Measurements from ENCODE around the gene CCNB3. TPM values are rescaled to one million over a fixed set of nuclear protein-coding genes. Genes with fewer than 3 reads are reported as not detected.

Gene CCNB3, protein sequence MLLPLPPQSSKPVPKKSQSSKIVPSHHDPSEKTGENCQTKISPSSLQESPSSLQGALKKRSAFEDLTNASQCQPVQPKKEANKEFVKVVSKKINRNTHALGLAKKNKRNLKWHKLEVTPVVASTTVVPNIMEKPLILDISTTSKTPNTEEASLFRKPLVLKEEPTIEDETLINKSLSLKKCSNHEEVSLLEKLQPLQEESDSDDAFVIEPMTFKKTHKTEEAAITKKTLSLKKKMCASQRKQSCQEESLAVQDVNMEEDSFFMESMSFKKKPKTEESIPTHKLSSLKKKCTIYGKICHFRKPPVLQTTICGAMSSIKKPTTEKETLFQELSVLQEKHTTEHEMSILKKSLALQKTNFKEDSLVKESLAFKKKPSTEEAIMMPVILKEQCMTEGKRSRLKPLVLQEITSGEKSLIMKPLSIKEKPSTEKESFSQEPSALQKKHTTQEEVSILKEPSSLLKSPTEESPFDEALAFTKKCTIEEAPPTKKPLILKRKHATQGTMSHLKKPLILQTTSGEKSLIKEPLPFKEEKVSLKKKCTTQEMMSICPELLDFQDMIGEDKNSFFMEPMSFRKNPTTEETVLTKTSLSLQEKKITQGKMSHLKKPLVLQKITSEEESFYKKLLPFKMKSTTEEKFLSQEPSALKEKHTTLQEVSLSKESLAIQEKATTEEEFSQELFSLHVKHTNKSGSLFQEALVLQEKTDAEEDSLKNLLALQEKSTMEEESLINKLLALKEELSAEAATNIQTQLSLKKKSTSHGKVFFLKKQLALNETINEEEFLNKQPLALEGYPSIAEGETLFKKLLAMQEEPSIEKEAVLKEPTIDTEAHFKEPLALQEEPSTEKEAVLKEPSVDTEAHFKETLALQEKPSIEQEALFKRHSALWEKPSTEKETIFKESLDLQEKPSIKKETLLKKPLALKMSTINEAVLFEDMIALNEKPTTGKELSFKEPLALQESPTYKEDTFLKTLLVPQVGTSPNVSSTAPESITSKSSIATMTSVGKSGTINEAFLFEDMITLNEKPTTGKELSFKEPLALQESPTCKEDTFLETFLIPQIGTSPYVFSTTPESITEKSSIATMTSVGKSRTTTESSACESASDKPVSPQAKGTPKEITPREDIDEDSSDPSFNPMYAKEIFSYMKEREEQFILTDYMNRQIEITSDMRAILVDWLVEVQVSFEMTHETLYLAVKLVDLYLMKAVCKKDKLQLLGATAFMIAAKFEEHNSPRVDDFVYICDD (N-terminal part only)
- total RNA-seq, result under 0.01 TPM in 2 replicates

DNA sequence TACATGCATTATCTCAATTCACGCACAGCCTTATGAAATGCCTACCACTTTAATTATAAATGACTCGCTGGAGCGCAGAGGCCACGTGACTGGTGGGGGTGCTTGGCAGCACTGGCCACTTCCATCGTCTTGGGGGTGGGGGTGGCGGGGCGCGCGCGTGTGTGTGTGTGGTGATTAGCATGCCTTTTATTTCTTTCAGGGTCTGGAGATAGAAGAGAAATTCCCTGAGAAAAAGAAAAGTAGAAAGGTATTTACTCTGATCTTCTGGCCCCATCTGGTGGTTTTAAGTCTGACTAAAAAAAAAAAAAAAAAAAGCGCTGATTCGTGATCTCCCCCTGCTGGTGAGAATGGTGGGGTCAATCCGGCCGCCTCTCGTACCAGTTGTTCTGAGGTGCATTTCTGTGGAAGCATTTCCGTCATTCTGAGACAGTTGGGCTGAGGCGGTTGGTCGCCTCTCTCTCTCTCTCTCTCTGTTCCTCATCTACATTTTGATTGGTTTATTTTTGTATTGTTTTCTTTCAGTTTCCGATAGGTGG is at the start of gene CCNB3:
Gene CCNB3, plus strand, starts transcription at position 402 of the 536 bp plus-strand sequence. CDS start 80,399 bp downstream, outside the sequence.

DNA sequence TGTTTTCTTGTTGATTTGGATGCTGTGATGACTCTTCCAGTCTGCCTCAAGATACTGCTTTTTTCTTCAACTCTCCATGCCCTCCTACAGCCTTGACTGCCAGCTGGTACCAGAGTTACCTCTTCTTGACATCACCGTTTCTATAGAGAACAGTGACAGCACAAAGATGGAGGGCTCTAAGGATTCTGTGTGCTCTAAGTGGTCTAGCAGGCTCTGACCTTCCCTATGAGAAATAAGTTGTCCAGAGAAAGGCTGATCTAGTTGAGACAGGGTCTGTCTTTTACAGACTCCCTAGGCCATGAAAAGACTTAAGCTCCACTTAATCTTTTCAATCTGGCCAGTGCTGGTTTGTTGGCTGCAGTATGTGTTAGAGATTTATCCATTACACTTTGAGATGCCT is 3.7 kb upstream of the CCNB3 start, which contains the start of gene AKAP4:
Gene AKAP4, minus strand, starts transcription at position 101 of the 400 bp plus-strand sequence. CDS start 118 bp downstream, outside the sequence.

Other genes starting within 250 kb of the CCNB3 start
- not detected in 2 replicates for gene AKAP4, start 3.8 kb upstream of the CCNB3 start, total RNA-seq